ENCODE results near the gene PCSK5. TPM values are rescaled to one million over a fixed set of nuclear protein-coding genes. Genes with fewer than 3 reads are reported as not detected.

PCSK5 gene
- total and polyA plus RNA-seq, 10 donors: 0.28 to 8.1 (median 5.5) TPM

GRCh38 chr9:76310577-76310976, 420.1 kb downstream of the PCSK5 start:
- no peak overlapping the region for H3K27ac ChIP-seq
- WGBS, 5 donors: 85 to 93% (median 88%) methylated on average over 7 of the region's 7 CpGs
- intact Hi-C loops (cut with DNase I; ENCODE audit: low total_unique reads): no loop called here
- no peak for DNase-seq
- TF ChIP-seq POLR2AphosphoS5 (IDR thresholded peaks at IDR 0.05): no peak
- no peak for TF ChIP-seq POLR2A (IDR thresholded peaks at IDR 0.05)
- no peak for TF ChIP-seq CTCF (IDR thresholded peaks at IDR 0.05 in 8 of 11, conservative IDR thresholded peaks at IDR 0.05 in 3 of 11)
- H3K27me3 ChIP-seq (replicated peaks in 1 of 7): peaks cover 0 to 12% (median 0%) of the 10 kb centered on the region in 7 donors
- H3K36me3 ChIP-seq: no peaks in the 10 kb centered on the region
- no peak overlapping the region for H3K4me3 ChIP-seq
- H3K9me3 ChIP-seq: no peaks in the 10 kb centered on the region
- no peaks in the 10 kb centered on the region for H3K4me1 ChIP-seq

- H3K27me3 ChIP-seq (replicated peaks in 1 of 7): peaks cover 0 to 12% (median 0%) of the 10 kb centered on the region in 7 donors
- intact Hi-C loops (cut with DNase I; ENCODE audit: low total_unique reads): no loop called here
- 87 to 95% (median 92%) methylated on average over 5 of the region's 5 CpGs for WGBS, 5 donors
- no peak for DNase-seq
- H3K36me3 ChIP-seq: no peaks in the 10 kb centered on the region
- no peak overlapping the region for H3K4me3 ChIP-seq
- no peaks in the 10 kb centered on the region for H3K9me3 ChIP-seq
- H3K4me1 ChIP-seq: no peaks in the 10 kb centered on the region
- H3K27ac ChIP-seq: no peak overlapping the region
- no peak for TF ChIP-seq CTCF (IDR thresholded peaks at IDR 0.05 in 8 of 11, conservative IDR thresholded peaks at IDR 0.05 in 3 of 11)
- no peak for TF ChIP-seq POLR2AphosphoS5 (IDR thresholded peaks at IDR 0.05)
- no peak for TF ChIP-seq POLR2A (IDR thresholded peaks at IDR 0.05)
Measured at GRCh38 chr9:76310991-76311390, 420.5 kb downstream of the PCSK5 start.

GRCh38 chr9:76311537-76311936, 421.1 kb downstream of the PCSK5 start:
- peaks cover 0 to 12% (median 0%) of the 10 kb centered on the region in 7 donors for H3K27me3 ChIP-seq (replicated peaks in 1 of 7)
- H3K4me1 ChIP-seq: no peaks in the 10 kb centered on the region
- 88 to 94% (median 90%) methylated on average over 5 of the region's 5 CpGs for WGBS, 5 donors
- no peak for DNase-seq
- no peak overlapping the region for H3K27ac ChIP-seq
- TF ChIP-seq POLR2A (IDR thresholded peaks at IDR 0.05) (no peak), POLR2AphosphoS5 (IDR thresholded peaks at IDR 0.05) (no peak), CTCF (IDR thresholded peaks at IDR 0.05 in 8 of 11, conservative IDR thresholded peaks at IDR 0.05 in 3 of 11) (no peak)
- no peak overlapping the region for H3K4me3 ChIP-seq
- H3K36me3 ChIP-seq: no peaks in the 10 kb centered on the region
- intact Hi-C loops (cut with DNase I; ENCODE audit: low total_unique reads): no loop called here
- no peaks in the 10 kb centered on the region for H3K9me3 ChIP-seq

GRCh38 chr9:76313771-76314170, 423.3 kb downstream of the PCSK5 start:
- Histone ChIP-seq H3K4me1 (no peaks in the 10 kb centered on the region), H3K36me3 (no peaks in the 10 kb centered on the region), H3K9me3 (no peaks in the 10 kb centered on the region), H3K27me3 (replicated peaks in 1 of 7) (no peaks in the 10 kb centered on the region), H3K4me3 (no peak overlapping the region), H3K27ac (no peak overlapping the region)
- intact Hi-C loops (cut with DNase I; ENCODE audit: low total_unique reads): no loop called here
- TF ChIP-seq POLR2AphosphoS5 (IDR thresholded peaks at IDR 0.05) (no peak), CTCF (IDR thresholded peaks at IDR 0.05 in 8 of 11, conservative IDR thresholded peaks at IDR 0.05 in 3 of 11) (no peak), POLR2A (IDR thresholded peaks at IDR 0.05) (no peak)
- WGBS, 5 donors: 83 to 95% (median 87%) methylated on average over 2 of the region's 2 CpGs
- DNase-seq: no peak
